Thyroid gland (tissue), 4 donors: Measurements from ENCODE around the gene PTPRJ. TPM values are rescaled to one million over a fixed set of nuclear protein-coding genes. Genes with fewer than 3 reads are reported as not detected.
A peak's percentile ranks its signal among the peaks of the same experiment; 100 is the strongest.

Source experiments
- DNase-seq, 2 donors: peaks; one replicate each; pipeline ENCODE4 v3.0.0-alpha.2; 2019
- H3K27ac ChIP-seq, 3 donors: fragments of 200-600 bp; sonication (generic); 1 replicate in 2 of 3; 2 replicates in 1 of 3; pipeline ENCODE4 v1.5.1; 2016 to 2019; ENCODE audit warnings: mild to moderate bottlenecking in 1 of 3, moderate library complexity in 1 of 3
- H3K27me3 ChIP-seq: fragments of 200-600 bp; sonication (generic); one replicate; pipeline ENCODE4 v1.5.1; 2019
- H3K36me3 ChIP-seq, 2 donors: fragments of 200-600 bp; sonication (generic); one replicate each; pipeline ENCODE4 v1.5.1; 2016 to 2019
- H3K4me1 ChIP-seq, 2 donors: fragments of 200-600 bp; sonication (generic); one replicate each; pipeline ENCODE4 v1.5.1; 2017 to 2019
- H3K4me3 ChIP-seq, 3 donors: fragments of 200-600 bp; sonication (generic); replicated peaks in 1 of 3; 1 replicate in 2 of 3; 2 replicates in 1 of 3; pipeline ENCODE4 v1.5.1; 2016; ENCODE audit warnings: mild to moderate bottlenecking in 1 of 3
- H3K9me3 ChIP-seq: fragments of 200-600 bp; sonication (generic); one replicate; pipeline ENCODE4 v1.5.1; 2017
- POLR2A ChIP-seq, 2 donors: fragments of 450-650 bp; IDR thresholded peaks; one replicate each; pipeline ENCODE4 v1.6.1; 2017; ENCODE audit warnings: antibody characterized with exemption in 2 of 2, mild to moderate bottlenecking in 2 of 2, moderate library complexity in 1 of 2
- WGBS, 2 donors: methylation state at CpG; one replicate each; pipeline ENCODE4 v1.1.5; 2017; 5-methylcytosine and 5-hydroxymethylcytosine counted together
- intact Hi-C: fragments of 100-400 bp; cut with DNase I; formaldehyde crosslinking; loops from one replicate; pipeline ENCODE4 v1.15.1; 2023
- total RNA-seq, 4 donors: library from RNA; depleted of rRNA; stranded (reverse); fragments of >200 nt; gene quantifications; one replicate each; pipeline ENCODE4 v1.2.3, GENCODE V29; 2016
- TF ChIP-seq, protein P1 (sequence below), 6 experiments: fragments of 200-600 bp in 3 of 6; fragments of 450-650 bp in 3 of 6; sonication (generic) in 3 of 6; IDR thresholded peaks; one replicate each; pipeline ENCODE4 v1.5.1; 2016 to 2019; ENCODE audit warnings: antibody characterized with exemption in 6 of 6, mild to moderate bottlenecking in 2 of 6, inconsistent platforms in 1 of 6, moderate library complexity in 1 of 6

PTPRJ gene
- total RNA-seq, 4 donors from 2014 or later: 45.4 to 81.9 (median 58.6) TPM

DNA sequence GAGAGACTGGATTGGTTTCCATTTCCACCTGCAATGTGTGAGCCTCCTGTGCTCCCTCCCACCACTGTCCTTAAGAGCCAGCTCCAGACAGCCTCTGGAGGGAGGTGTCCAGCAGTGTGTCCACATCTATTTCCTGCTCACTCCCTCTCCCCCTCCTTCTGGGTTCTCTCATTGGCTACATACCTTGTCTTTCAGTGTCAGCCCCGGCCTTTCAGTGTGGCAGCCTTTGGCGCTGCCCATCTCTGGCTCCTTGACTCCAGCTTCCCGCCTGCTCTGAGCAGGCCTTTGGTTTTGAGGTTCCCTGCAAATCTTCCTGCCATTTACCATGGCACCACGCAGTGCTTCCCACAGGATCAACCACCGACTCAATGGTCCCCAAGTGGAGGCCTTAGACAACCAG lies 19.0 kb upstream of the PTPRJ start:
- Histone ChIP-seq H3K27ac (peak overlapping the region in 1 of 3 donors; percentile 5), H3K4me3 (no peak overlapping the region), H3K36me3 (no peaks in the 10 kb centered on the region), H3K4me1 (no peaks in the 10 kb centered on the region), H3K9me3 (no peaks in the 10 kb centered on the region), H3K27me3 (no peaks in the 10 kb centered on the region)
- intact Hi-C loops: no loop called here
- no peak for TF ChIP-seq POLR2A (IDR thresholded peaks at IDR 0.05)
- DNase-seq: no peak
- WGBS, 2 donors: 95% methylated on average over 5 of the region's 5 CpGs

DNA sequence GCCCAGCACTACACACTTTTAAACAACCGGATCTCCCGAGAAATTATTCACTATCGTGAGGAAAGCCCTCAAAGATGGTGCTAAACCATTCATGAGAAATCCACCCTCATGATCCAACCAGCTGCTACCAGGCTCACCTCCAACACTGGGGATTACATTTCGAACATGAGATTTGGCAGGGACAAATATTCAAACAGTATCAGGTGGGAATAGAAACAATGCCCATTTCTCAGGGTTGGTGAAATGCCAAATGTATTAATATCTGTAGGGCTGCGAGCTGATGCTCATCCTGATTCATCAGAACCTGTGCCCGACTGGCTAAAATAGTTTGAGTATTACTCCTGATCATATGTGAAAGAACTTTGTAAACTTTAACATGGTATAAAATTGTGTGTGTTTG lies 15.8 kb upstream of the PTPRJ start:
- intact Hi-C loops: no loop called here
- Histone ChIP-seq H3K9me3 (no peaks in the 10 kb centered on the region), H3K27ac (no peak overlapping the region), H3K4me3 (no peak overlapping the region), H3K36me3 (no peaks in the 10 kb centered on the region), H3K4me1 (peaks cover 6 to 11% of the 10 kb centered on the region in 2 donors), H3K27me3 (no peaks in the 10 kb centered on the region)
- DNase-seq: no peak
- TF ChIP-seq POLR2A (IDR thresholded peaks at IDR 0.05): no peak
- TF ChIP-seq, protein P1, sequence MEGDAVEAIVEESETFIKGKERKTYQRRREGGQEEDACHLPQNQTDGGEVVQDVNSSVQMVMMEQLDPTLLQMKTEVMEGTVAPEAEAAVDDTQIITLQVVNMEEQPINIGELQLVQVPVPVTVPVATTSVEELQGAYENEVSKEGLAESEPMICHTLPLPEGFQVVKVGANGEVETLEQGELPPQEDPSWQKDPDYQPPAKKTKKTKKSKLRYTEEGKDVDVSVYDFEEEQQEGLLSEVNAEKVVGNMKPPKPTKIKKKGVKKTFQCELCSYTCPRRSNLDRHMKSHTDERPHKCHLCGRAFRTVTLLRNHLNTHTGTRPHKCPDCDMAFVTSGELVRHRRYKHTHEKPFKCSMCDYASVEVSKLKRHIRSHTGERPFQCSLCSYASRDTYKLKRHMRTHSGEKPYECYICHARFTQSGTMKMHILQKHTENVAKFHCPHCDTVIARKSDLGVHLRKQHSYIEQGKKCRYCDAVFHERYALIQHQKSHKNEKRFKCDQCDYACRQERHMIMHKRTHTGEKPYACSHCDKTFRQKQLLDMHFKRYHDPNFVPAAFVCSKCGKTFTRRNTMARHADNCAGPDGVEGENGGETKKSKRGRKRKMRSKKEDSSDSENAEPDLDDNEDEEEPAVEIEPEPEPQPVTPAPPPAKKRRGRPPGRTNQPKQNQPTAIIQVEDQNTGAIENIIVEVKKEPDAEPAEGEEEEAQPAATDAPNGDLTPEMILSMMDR (IDR thresholded peaks at IDR 0.05): no peak
- 92 to 96% methylated on average over 6 of the region's 6 CpGs for WGBS, 2 donors

DNA sequence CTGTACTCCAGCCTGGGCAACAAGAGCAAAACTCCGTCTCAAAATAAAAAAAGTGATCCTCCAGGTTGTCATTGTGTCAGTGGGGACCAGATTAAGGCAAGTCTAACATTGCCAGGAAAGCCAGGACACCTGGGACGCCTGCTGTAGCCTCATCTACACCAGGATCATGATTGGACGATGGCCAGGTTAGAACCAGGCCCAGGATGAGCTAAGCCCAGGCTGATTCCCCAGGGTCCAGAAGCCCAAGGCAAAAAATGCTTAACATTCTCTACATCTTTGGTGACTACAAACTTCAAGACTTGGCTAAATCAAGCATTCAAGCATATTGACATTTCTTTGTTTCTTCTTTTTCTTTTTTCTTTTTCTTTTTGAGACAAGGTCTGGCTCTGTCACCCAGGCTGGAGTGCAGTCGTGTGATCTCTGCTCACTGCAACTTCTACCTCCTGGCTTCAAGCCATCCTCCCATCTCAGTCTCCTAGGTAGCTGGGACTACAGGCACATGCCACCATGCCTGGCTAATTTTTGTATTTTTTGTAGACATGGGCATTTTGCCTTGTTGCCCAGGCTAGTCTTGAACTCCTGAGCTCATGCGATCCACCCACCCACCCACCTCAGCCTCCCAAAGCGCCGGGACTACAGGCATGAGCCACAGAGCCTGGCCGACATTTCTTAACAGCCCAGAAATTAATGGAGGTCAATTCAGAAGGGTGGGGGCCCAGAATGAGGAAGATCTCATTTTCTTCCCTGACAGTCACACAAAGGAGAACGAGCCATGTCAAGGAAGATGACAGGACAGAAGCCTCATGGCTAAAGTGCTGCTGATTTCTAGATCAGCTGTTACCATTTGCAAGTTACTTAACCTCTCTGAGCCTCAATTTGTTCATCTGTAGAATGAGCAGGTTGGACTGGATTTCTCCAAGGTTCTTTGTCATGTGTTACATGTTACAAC lies 12.5 kb upstream of the PTPRJ start:
- intact Hi-C loops: no loop called here
- H3K4me1 ChIP-seq: peaks cover 11 to 14% of the 10 kb centered on the region in 2 donors
- H3K36me3 ChIP-seq: no peaks in the 10 kb centered on the region
- H3K27me3 ChIP-seq: no peaks in the 10 kb centered on the region
- DNase-seq: peak; percentile 90
- H3K9me3 ChIP-seq: no peaks in the 10 kb centered on the region
- H3K4me3 ChIP-seq: no peak overlapping the region
- TF ChIP-seq, protein P1 (IDR thresholded peaks at IDR 0.05): no peak
- no peak for TF ChIP-seq POLR2A (IDR thresholded peaks at IDR 0.05)
- WGBS, 2 donors: 56 to 57% methylated on average over 9 of the region's 9 CpGs
- peak overlapping the region; percentile 90 to 97 (median 93) for H3K27ac ChIP-seq

DNA sequence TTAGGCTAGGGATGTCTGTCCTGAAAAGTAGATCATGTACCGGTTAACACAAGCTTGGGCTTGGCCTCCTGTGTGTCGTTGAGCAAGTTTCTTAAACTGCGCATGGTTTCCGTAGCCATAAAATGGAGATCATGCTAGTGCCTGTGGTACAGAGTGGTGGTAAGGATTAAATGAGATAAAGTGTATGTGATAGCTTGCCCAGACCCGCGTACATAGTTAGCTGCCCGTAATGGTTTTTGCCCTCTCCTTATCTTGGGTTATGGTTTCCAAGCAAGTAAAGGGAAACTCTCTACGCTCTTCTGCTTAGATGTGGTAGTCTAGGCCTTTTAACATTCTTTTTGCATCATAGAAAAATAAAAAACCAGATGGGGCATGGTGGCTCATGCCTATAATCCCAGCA lies 11.0 kb upstream of the PTPRJ start:
- 91 to 98% methylated on average over 8 of the region's 8 CpGs for WGBS, 2 donors
- intact Hi-C loops: no loop called here
- DNase-seq: no peak
- Histone ChIP-seq H3K27me3 (no peaks in the 10 kb centered on the region), H3K4me3 (no peak overlapping the region), H3K4me1 (peaks cover 21 to 29% of the 10 kb centered on the region in 2 donors), H3K36me3 (no peaks in the 10 kb centered on the region), H3K9me3 (no peaks in the 10 kb centered on the region), H3K27ac (peak overlapping the region; percentile 10 to 93 (median 56))
- TF ChIP-seq, protein P1 (IDR thresholded peaks at IDR 0.05): no peak
- TF ChIP-seq POLR2A (IDR thresholded peaks at IDR 0.05): no peak

DNA sequence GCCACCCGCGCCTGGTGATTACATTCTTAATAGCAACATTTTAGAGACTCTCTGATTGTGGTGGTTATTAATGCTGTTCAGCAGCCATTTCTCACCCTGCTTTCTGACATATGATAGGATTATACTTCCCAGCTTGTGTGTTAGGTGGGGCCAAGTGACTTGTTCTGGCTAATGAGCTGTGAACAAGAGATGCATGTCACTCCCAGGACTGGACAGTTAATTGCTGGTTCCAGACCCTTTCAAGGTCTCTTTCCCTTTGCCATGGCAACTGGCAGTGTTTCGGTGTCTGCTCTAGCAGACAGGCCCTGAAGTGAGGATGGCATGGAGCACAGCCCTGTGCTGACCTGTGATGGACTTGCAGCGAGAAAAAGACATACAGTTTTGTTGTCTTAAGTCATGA lies 8.9 kb upstream of the PTPRJ start:
- Histone ChIP-seq H3K4me3 (no peak overlapping the region), H3K27ac (peak overlapping the region; percentile 56 to 93 (median 62)), H3K36me3 (no peaks in the 10 kb centered on the region), H3K4me1 (peaks cover 32 to 39% of the 10 kb centered on the region in 2 donors), H3K9me3 (no peaks in the 10 kb centered on the region), H3K27me3 (no peaks in the 10 kb centered on the region)
- peak; percentile 54 to 61 for DNase-seq
- intact Hi-C loops: loop anchor here (10.0 kb wide), 1 partner anchor 113 kb away; no protein-coding TSS in a partner anchor
- TF ChIP-seq, protein P1 (IDR thresholded peaks at IDR 0.05): no peak
- TF ChIP-seq POLR2A (IDR thresholded peaks at IDR 0.05): no peak
- WGBS, 2 donors: 77 to 87% methylated on average over 4 of the region's 4 CpGs
